ENCODE measurements around the gene MAP2K2. TPM values are rescaled to one million over a fixed set of nuclear protein-coding genes. Genes with fewer than 3 reads are reported as not detected.

MAP2K2 gene
- total RNA-seq, 1 donor from 2014 or later: 155 TPM

GRCh38 chr19:4061683-4062418, 62.1 kb downstream of the MAP2K2 start:
- Histone ChIP-seq H3K9me3 (no peaks in the 10 kb centered on the region), H3K27ac (peak overlapping the region; percentile 90 to 94), H3K27me3 (no peaks in the 10 kb centered on the region), H3K4me1 (peaks cover 46 to 62% of the 10 kb centered on the region in 2 donors), H3K4me3 (peak overlapping the region; percentile 45 to 57), H3K36me3 (no peaks in the 10 kb centered on the region)
- DNase-seq (ENCODE audit: low spot score in 2 of 2): no peak
- intact Hi-C loops (cut with DNase I): loop anchor here (1.0 kb wide), 1 partner anchor 72 kb away; no protein-coding TSS in a partner anchor
- TF ChIP-seq, protein P1, sequence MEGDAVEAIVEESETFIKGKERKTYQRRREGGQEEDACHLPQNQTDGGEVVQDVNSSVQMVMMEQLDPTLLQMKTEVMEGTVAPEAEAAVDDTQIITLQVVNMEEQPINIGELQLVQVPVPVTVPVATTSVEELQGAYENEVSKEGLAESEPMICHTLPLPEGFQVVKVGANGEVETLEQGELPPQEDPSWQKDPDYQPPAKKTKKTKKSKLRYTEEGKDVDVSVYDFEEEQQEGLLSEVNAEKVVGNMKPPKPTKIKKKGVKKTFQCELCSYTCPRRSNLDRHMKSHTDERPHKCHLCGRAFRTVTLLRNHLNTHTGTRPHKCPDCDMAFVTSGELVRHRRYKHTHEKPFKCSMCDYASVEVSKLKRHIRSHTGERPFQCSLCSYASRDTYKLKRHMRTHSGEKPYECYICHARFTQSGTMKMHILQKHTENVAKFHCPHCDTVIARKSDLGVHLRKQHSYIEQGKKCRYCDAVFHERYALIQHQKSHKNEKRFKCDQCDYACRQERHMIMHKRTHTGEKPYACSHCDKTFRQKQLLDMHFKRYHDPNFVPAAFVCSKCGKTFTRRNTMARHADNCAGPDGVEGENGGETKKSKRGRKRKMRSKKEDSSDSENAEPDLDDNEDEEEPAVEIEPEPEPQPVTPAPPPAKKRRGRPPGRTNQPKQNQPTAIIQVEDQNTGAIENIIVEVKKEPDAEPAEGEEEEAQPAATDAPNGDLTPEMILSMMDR (IDR thresholded peaks at IDR 0.05): no peak

DNA sequence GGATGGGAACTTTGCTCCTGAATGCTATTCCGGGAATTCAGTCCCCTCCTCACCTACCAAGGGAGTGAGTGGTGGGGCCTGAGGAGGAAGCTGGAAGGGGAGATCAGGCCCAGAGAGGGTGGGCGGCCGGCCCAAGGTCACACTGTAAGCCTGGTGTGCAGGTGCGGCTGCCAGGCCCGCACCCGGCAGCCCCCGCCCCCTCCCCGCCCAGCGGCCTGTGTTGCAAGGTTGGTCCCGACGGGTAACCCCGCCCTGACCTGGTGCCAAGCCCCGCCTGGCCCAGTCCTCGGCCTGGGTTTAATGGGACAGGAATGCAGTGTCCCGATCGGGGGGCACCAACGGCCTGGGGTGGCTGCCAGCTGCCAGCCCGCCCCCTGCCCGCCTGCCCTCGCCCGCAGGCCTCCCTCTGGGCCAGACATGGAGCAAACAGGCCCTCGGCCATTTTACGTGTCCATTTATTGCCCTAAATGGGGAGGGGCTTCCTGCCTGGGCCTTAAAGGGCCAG, 62.7 kb downstream of the MAP2K2 start:
- H3K4me1 ChIP-seq: peaks cover 46 to 62% of the 10 kb centered on the region in 2 donors
- TF ChIP-seq, protein P1 (IDR thresholded peaks at IDR 0.05): no peak
- H3K4me3 ChIP-seq: peak overlapping the region; percentile 45 to 57
- peak; percentile 58 to 91 for DNase-seq (ENCODE audit: low spot score in 2 of 2)
- intact Hi-C loops (cut with DNase I): loop anchor here (1.0 kb wide), 1 partner anchor 71 kb away; no protein-coding TSS in a partner anchor
- H3K27ac ChIP-seq: peak overlapping the region; percentile 90 to 94
- no peaks in the 10 kb centered on the region for H3K27me3 ChIP-seq
- no peaks in the 10 kb centered on the region for H3K36me3 ChIP-seq
- no peaks in the 10 kb centered on the region for H3K9me3 ChIP-seq

DNA sequence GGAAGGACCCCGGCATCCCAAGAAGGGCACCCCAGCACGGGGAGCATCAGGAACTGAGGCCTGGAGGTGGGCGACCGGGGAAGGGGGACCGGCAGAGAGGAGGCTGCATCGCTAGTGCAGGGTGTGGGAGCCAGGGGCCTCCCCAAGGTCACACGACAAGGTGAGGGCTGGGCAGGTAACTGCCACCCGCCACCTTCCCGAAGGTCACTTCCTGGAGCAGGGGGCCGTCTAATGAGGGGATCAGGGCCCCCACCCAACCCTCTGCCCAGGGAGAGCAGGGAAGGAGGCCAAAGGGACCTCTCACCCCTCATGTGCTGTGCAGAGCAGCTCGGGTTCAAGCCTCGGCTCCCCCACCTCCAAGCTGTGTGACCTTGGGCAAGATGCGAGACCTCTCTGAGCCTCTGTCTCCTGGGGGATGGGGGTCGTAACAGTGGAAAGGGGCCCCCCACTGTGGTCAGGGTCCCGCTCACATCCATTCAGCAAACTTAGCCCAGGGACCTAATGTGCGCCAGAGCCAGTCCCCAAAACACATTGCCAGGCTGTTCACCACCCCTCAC, 63.2 kb downstream of the MAP2K2 start:
- Histone ChIP-seq H3K27me3 (no peaks in the 10 kb centered on the region), H3K9me3 (no peaks in the 10 kb centered on the region), H3K4me1 (peaks cover 46 to 62% of the 10 kb centered on the region in 2 donors), H3K27ac (peak overlapping the region; percentile 90 to 94), H3K4me3 (peak overlapping the region; percentile 45 to 57), H3K36me3 (no peaks in the 10 kb centered on the region)
- TF ChIP-seq, protein P1 (IDR thresholded peaks at IDR 0.05): no peak
- intact Hi-C loops (cut with DNase I): loop anchor here (1.0 kb wide), 1 partner anchor 70 kb away; no protein-coding TSS in a partner anchor
- no peak for DNase-seq (ENCODE audit: low spot score in 2 of 2)

DNA sequence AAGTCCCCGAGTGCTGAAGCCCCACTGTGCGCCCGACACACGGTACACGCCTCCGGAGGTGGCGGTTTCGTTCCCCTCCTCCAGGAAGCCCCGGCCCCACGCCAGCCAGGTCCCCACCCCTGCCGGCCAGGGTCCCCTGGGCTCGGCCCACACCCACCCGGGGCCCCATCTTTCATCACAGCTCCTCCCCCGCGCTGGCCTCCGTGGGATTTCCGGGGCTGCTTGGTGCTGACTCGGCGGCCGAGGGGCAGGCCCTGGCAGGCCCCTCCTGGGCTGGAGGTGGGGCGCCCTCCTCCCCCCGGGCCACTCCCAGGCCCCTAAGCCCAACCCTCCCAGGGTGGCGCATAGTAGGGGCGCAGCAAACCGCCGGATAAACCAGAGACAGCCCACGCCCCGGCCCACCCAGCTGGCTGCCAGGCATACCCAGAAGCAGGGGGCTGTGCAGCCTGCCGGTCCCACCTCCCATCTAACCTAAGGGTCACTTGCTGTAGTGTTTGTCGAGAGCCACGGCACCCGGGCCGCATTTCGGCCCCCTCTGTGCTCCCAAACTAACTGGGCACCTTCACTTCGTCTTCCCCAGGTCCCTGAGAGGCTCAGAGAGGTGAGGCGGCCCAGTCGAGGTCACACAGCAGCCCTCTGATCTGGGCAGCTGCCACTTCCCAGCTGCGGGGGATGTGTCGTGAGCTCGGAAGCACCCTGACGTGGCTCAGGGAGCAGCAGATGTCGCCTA, 63.9 kb downstream of the MAP2K2 start:
- Histone ChIP-seq H3K4me1 (peaks cover 46 to 62% of the 10 kb centered on the region in 2 donors), H3K36me3 (peaks cover 2 to 3% of the 10 kb centered on the region in 2 donors), H3K4me3 (peak overlapping the region; percentile 45 to 57), H3K9me3 (no peaks in the 10 kb centered on the region), H3K27me3 (no peaks in the 10 kb centered on the region), H3K27ac (peak overlapping the region; percentile 90 to 94)
- intact Hi-C loops (cut with DNase I): no loop called here
- TF ChIP-seq, protein P1 (IDR thresholded peaks at IDR 0.05): no peak
- no peak for DNase-seq (ENCODE audit: low spot score in 2 of 2)

DNA sequence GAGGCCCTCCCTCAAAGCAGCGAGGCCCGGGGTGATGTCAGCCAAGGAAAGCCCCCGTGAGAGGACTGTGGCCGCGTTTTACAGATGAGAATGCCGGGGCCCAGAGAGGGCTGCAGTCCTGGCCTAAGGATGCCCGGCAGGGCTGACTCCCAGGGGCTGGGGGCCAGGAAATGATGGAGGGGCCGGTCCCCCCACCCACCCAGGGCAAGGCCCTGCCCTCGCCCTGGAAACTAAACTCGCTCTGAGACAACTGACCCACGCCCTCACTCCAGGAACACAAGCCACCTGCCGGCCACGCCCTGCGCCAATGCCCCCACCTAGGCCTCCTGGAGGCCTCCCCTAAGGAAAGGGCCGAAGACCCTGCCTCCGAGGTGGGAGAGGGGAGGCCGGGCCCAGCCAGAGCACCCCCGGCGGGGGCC, 64.5 kb downstream of the MAP2K2 start:
- TF ChIP-seq, protein P1 (IDR thresholded peaks at IDR 0.05): no peak
- Histone ChIP-seq H3K4me1 (peaks cover 46 to 62% of the 10 kb centered on the region in 2 donors), H3K36me3 (peaks cover 8 to 9% of the 10 kb centered on the region in 2 donors), H3K9me3 (no peaks in the 10 kb centered on the region), H3K4me3 (peak overlapping the region; percentile 45 to 57), H3K27ac (peak overlapping the region; percentile 90 to 94), H3K27me3 (no peaks in the 10 kb centered on the region)
- intact Hi-C loops (cut with DNase I): no loop called here
- no peak for DNase-seq (ENCODE audit: low spot score in 2 of 2)
